ENCODE measurements around the gene CTXND1. TPM values are rescaled to one million over a fixed set of nuclear protein-coding genes. Genes with fewer than 3 reads are reported as not detected.

Gene CTXND1
- total and polyA plus RNA-seq, 2 experiments from 2014 or later = 0.05 TPM; not detected in 1

- no peak overlapping the region for H2AFZ ChIP-seq
- H3K4me1 ChIP-seq (ENCODE audit: insufficient read depth) = peaks cover 3% of the 10 kb centered on the region; the same call in 1 of the 2 replicates
- ATAC-seq (no peak), DNase-seq (ENCODE audit: low spot score) (no peak)
- no peaks in the 10 kb centered on the region for H3K27me3 ChIP-seq (ENCODE audit: insufficient read depth)
- no peaks in the 10 kb centered on the region for H3K36me3 ChIP-seq (ENCODE audit: insufficient read depth)
- TF ChIP-seq CREB1 (CRISPR knock-in tag; IDR thresholded peaks at IDR 0.05; ENCODE audit: low read depth) (no peak), CTCF (conservative IDR thresholded peaks at IDR 0.05; ENCODE audit: low read depth in 2 of 2) (no peak), ZNF114 (CRISPR knock-in tag; IDR thresholded peaks at IDR 0.05) (no peak), STAT1 (IDR thresholded peaks at IDR 0.05; ENCODE audit: unreplicated experiment) (no peak), POLR2AphosphoS5 (IDR thresholded peaks at IDR 0.05; ENCODE audit: low read depth) (no peak), EZH2 (IDR thresholded peaks at IDR 0.05; ENCODE audit: low read depth, unreplicated experiment) (no peak), ZNF462 (CRISPR knock-in tag; IDR thresholded peaks at IDR 0.05) (no peak), JUNB (IDR thresholded peaks at IDR 0.05; ENCODE audit: unreplicated experiment) (no peak), ZNF331 (CRISPR knock-in tag; IDR thresholded peaks at IDR 0.05; ENCODE audit: low read depth) (no peak), EZH2phosphoT487 (IDR thresholded peaks at IDR 0.05; ENCODE audit: unreplicated experiment) (no peak), ETS1 (IDR thresholded peaks at IDR 0.05) (no peak), REST (IDR thresholded peaks at IDR 0.05; ENCODE audit: unreplicated experiment) (no peak), NANOG (IDR thresholded peaks at IDR 0.05; ENCODE audit: borderline replicate concordance) (no peak)
- peaks cover 17% of the 10 kb centered on the region for H3K9me2 ChIP-seq (ENCODE audit: insufficient read depth)
- Mint-ChIP-seq H3K36me3 (ENCODE audit: low read depth) (no peaks in the 10 kb centered on the region; the same call in 2 of the 3 replicates), H3K4me3 (no peak overlapping the region), H3K9me3 (no peaks in the 10 kb centered on the region), H3K4me1 (peaks cover 6% of the 10 kb centered on the region), H3K27ac (no peak overlapping the region), H3K27me3 (ENCODE audit: insufficient read depth, low read depth, poor library complexity) (no peaks in the 10 kb centered on the region)
- H4K20me1 ChIP-seq (replicated peaks; ENCODE audit: insufficient read depth) = no peaks in the 10 kb centered on the region
- H3K79me2 ChIP-seq (replicated peaks; ENCODE audit: insufficient read depth) = no peaks in the 10 kb centered on the region
- H3K27ac ChIP-seq (ENCODE audit: low read depth) = no peak overlapping the region
- no peaks in the 10 kb centered on the region for H3F3A ChIP-seq (replicated peaks; ENCODE audit: low read depth)
- no peak overlapping the region for H3K4me3 ChIP-seq
- H3K4me2 ChIP-seq = no peak overlapping the region
Observed at GRCh38 chr15:80194186-80194585, 57.8 kb downstream of the CTXND1 start.

Measured in GM23338 (cell line).